HG03432 (cell line): ENCODE measurements around the gene KDM6A.

Experiments used
- ATAC-seq: cut with Tn5 transposase; IDR thresholded peaks from one replicate; pipeline ENCODE4 v1.9.1; 2021; ENCODE audit warnings: mild to moderate bottlenecking, moderate library complexity; ENCODE audit not compliant: unreplicated experiment

The KDM6A gene

GRCh38 chrX:45157647-45158046 lies 284.7 kb downstream of the KDM6A start:
- no peak for ATAC-seq
